ENCODE results near the gene PTPRN2.
"Not testable (repeated sequence)": the region's sequence is repeated elsewhere in the genome, so short reads cannot be mapped to it uniquely, and the experiment has no call there.

The PTPRN2 gene

DNA sequence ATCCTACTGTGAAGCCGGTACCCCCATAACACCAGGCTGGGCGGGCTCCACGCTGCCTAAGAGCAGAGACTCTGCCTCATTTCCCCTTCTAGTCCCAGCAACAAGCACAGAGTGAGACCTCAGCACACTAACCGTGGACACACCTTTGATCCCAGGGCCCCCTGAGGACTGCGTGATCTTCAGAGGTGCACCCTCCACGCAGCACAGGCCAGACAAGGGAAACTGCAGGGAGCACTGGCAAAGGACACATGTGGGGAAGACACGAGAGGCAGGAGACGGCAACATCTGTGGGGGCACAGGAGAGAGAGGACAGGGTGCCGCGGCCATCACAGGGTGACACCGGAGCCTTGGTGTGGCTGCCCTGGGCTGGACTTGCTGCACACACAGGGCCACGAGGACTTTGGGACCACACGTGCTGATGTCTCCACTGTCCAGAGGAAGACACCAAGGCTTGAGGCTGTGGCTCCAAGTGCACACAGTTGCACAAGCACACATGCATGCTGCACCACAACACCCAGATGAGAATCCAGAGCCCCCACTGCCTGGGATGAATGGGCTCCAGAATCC is 128.8 kb downstream of the PTPRN2 start:
- no peak for DNase-seq

DNA sequence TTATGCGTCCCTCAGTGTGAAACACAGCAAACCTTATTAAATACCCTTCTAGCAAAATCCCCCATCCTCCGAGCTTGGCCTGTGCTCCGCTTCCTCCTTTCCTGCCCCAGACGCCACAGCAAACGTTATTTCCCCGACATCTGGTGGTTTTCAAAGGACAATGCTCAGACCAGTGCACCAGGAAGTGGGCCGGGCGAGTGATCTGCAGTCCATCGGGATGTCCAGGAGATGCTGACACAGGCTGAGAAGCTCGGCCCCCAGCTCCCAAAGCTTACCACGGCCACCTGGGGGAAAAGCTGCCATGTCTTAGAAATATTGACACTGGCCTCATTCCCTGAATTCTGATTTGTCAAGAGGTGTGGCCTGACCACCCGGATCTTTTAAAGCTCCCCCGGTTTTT is 129.5 kb downstream of the PTPRN2 start:
- DNase-seq: no peak

GRCh38 chr7:158457586-158457985 is 130.0 kb downstream of the PTPRN2 start:
- DNase-seq: not testable (repeated sequence)

DNA sequence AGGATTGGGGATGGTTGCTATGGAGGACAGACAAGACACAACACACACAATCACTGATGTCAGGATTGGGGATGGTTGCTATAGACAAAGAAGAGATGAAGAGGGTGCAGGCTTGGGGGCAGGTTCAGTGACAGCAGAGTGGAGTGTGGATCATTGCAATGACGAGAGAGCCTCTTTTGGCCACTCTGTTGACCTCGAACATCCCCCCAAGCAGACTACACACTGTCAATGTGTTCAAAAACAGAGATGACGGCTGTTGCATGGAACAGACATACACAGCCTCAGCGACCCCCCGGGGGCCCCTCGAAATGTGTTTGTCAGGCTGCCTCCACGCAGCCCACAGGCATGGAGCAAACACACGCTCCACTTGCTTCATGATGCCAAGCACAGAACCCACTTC is 133.0 kb downstream of the PTPRN2 start:
- no peak for DNase-seq

- DNase-seq: no peak
Measured at GRCh38 chr7:158453663-158454062, 134.0 kb downstream of the PTPRN2 start.

GRCh38 chr7:158452331-158452730 is 135.3 kb downstream of the PTPRN2 start:
- DNase-seq: no peak

DNA sequence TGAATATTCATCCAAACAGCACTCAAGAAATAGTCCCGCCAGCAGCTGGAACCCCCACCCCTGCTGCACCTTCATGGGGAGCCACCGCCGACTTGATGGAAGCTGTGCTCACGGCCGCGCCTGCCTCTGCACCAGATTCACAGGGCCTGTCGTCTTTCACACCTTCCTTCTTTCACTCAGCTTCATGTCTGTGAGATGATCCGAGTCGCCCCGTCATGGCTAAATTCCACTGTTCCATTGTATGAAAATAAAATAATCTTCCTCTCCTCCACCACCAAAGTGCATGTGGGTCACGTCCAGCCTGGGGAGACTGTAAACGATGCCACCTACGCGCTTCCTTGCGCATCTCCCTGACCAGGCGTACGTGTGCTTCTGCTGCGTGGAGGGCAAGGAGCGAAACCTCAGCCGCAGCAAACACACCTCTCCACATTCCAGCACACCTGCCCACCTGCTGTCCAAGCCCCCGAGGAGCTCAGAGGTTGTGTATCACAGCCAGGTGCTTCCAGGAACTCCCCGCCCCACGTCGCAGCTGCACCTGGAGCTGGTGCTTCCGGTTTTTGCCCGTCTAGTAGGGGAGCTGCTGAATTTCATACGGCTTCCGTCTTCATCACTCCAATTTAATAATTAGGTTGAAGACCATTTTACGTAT is 137.0 kb downstream of the PTPRN2 start:
- no peak for DNase-seq

- DNase-seq: no peak
Measured at GRCh38 chr7:158449942-158450341, 137.7 kb downstream of the PTPRN2 start.

GRCh38 chr7:158449266-158449665 is 138.4 kb downstream of the PTPRN2 start:
- DNase-seq: no peak

DNA sequence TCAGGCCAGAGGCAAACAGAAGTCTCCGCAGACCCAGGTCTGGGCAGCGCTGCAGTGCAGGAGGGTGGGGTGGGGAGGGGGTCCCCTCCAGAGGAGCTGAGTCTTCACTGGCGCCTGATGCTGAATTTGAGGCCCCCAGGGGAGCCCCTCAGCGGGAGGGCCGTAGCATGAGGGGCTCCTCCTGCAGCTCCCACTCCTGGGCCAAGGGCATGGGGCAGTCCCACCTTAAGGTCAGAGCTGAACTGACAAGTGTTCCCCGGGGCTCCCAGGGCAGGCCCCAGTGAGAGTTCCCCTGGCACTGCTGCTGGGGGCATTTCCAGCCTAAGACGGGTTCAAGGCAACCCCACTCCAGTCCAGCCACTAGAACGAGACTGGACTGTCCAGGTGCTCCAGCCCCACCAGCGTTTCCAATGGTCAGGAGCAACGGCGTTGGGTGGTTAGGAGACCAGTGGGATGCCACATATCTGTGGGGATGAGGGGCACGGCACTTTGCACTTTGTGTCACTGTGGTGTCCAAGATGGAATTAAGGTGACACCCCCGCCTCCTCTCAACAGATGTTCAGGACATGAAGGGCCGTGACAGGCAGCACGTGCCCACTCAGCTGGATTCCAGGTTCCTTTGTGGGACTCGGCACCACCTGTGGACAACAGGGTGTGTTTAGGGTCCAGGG is 139.1 kb downstream of the PTPRN2 start:
- DNase-seq: no peak

- no peak for DNase-seq
Measured at GRCh38 chr7:158447506-158448171, 140.0 kb downstream of the PTPRN2 start.

DNA sequence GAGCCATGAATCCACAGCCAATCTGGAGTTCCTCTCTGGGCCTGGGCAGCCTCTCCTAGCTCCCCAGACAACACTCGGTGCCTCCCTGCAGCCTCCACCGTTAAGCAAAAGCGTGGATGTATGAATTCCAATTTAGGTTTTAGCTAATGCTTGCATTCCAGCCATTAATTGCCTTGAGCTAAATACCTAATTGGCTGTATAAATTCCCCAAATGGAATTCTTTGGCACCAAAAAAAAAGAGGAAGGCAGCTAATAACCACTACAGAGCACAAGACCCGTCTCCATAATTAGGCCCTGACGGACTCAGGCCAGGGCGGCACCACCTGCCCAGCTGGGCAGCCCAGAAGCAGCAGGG is 140.5 kb downstream of the PTPRN2 start:
- DNase-seq: no peak

DNA sequence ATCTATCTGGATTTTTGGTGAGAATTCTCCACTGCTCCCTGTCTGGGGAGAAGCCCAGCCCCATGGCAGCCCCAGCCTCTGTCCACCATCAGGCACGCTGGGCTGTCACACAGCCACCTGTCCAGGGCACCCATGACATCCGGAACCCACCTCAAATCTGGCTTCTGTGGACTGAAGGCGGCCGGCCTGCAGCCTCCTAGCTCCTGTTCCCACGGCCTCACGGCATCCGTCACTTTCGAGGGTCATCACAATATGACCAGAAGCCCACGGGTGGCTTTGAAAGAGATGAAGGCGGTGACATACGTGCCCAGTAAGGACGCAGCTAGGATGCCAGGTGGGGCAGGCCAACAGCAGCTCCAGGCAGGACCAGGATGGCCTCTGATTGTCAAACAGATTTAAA is 140.9 kb downstream of the PTPRN2 start:
- no peak for DNase-seq

DNA sequence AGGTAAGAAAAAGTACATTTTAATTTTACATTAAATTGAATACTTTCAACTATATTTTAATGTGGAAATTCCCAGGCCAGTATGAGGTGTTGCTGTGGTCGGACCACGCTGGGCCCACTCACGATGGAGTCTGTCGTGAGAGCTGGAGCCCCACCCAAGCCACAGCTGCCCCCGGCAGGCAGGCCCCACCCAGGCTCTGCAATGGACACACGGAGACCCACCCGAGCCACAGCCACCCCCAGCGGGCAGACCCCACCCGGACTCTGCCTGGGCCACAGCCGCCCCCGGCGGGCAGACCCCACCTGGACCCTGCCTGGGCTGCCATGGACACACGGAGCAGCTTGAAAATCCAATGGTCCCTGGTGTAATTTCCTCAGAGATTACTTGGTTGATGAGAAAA is 141.3 kb downstream of the PTPRN2 start:
- DNase-seq: no peak

GRCh38 chr7:158445421-158446175 is 142.0 kb downstream of the PTPRN2 start:
- no peak for DNase-seq

DNA sequence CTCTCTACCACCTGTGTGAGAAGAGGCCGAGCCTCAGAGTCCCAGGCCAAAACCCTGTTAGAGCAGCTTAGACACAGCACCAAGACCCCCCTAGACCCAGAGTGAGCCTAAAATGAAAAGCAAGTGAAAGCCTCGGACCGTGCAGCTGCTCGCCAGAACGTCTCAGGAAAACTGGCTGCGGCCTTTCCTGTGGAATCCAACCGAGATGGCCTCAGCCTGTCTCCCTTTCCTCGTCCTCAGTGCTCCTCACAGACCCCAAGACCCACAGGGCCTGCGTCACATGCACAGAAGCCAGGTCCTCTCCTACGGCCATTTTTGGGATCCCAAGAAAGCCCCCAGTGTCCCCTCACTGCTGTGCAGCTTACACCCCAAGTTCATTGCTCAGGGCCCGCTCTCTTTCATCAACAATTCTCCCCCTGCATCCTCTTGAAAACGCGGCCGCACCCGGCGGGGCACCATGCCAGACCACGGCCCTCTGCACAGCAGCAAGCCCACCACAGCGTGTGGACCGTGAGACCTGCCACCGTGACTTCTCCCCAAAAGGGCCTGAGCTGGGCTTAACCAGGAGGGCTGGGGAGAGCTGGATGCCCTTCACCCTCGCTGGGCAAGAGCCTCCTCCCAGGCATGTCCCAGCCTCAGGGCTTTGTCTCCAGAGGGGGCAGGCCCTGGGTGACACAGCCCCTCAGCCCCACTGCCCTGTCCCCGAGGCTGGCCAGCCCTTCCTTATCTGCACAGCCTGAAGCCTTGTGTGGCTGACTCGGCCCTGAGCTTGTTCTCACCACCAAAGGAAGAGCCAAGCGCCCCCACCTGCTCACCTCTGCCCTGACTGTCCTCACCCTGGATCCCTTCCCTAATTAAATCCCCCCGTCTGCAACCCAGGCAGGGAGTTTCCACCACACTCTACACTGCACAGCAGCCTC is 142.9 kb downstream of the PTPRN2 start:
- no peak for DNase-seq

GRCh38 chr7:158443688-158444483 is 143.7 kb downstream of the PTPRN2 start:
- DNase-seq: no peak

DNA sequence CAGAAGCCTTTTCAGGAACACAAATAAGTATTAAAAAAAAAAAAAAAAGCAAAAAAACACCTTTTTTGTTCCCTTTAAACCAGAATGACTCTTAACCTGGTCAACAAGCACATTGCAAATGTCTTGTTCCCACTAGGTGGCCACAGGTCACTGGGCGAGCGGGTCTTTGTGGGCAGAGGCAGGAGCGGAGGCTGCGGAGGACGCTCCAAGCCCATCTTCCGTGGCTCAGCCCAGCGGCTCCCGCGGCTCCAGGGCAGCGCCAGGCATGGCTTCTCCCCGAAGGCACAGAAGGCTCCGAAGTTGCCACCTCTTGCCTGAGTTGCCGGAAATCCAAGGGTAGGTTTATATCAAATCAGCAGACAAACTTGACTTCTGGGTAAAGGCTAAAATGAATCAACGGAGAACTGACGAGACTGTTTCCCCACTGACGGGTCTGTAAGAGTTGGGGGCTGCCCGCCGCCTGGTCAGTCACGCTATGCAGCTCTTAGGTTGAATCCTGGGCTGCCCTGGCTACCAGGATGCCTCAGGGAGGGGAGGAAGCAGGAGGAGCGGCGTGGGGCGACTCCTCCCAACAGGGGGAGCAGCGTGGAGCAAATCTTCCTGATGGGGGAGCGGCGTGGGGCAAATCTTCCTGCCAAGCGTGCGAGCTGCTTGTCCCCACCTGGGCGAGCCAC is 144.5 kb downstream of the PTPRN2 start:
- DNase-seq: no peak

DNA sequence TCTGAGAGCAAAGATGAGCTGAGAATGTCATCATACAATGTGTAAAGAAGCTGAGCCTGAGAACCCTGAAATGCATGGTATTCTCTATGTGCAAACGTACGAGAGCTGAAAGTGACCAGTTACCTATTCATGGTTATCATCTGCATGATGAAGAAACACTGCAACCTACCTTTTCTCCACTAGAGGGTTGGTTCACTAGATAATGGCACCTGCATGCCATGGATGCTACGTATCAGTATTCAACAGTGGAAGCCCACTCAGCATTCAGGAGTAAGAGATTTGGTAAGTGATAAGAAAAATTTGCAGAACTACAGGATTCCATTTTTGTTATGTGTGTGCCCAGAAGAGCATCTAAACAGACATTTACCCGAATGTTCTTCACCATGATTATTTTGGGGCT is 145.4 kb downstream of the PTPRN2 start:
- DNase-seq: no peak

DNA sequence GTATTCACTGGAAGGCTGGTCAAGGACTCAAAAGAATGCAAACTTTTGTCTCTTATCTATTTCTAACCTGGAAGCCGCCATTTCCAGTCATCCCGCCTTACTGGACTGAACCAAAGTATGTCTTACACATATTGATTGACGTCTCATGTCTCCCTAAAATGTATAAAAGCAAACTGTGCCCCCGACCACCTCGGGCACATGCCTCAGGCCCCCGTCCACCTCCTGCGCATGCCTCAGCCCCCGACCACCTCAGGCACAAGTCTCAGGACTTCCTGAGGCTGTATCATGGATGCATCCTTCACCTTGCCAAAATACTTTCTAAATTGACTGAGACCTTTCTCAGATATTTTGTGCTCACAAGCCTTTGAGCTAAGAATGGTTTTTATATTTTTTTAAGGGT is 148.6 kb downstream of the PTPRN2 start:
- DNase-seq: no peak

Measured in fibroblast of skin of abdomen (primary cell).